IPS-NIHi7 (cell line): ENCODE results near the gene MMADHC.

Experiments used
- DNase-seq: peaks from one replicate; pipeline ENCODE4 v3.0.0; 2012; ENCODE audit warnings: mixed read lengths; ENCODE audit errors: extremely low spot score

The MMADHC gene

GRCh38 chr2:149587220-149587949, at the start of gene MMADHC:
TSS of gene MMADHC (minus strand) at chr2:149587775. CDS start at chr2:149587097, 678 bp downstream.
- peak; percentile 95 for DNase-seq

GRCh38 chr2:149634103-149634502, 46.5 kb upstream of the MMADHC start:
- DNase-seq = no peak

GRCh38 chr2:149630445-149630844, 42.9 kb upstream of the MMADHC start:
- DNase-seq = no peak

- DNase-seq = no peak
Measured at GRCh38 chr2:149629026-149629425, 41.5 kb upstream of the MMADHC start.

- no peak for DNase-seq
Measured at GRCh38 chr2:149627111-149627801, 39.7 kb upstream of the MMADHC start.

GRCh38 chr2:149625671-149626070, 38.1 kb upstream of the MMADHC start:
- DNase-seq = no peak

- no peak for DNase-seq
Measured at GRCh38 chr2:149625271-149625670, 37.7 kb upstream of the MMADHC start.

GRCh38 chr2:149622343-149622742, 34.8 kb upstream of the MMADHC start:
- no peak for DNase-seq

- DNase-seq = no peak
Measured at GRCh38 chr2:149617476-149617875, 29.9 kb upstream of the MMADHC start.

- no peak for DNase-seq
Measured at GRCh38 chr2:149616681-149617456, 29.3 kb upstream of the MMADHC start.

GRCh38 chr2:149613704-149614103, 26.1 kb upstream of the MMADHC start:
- no peak for DNase-seq

- no peak for DNase-seq
Measured at GRCh38 chr2:149612122-149612521, 24.5 kb upstream of the MMADHC start.

GRCh38 chr2:149611100-149611820, 23.7 kb upstream of the MMADHC start:
- peak; percentile 31 for DNase-seq

- DNase-seq = no peak
Measured at GRCh38 chr2:149606251-149606811, 18.8 kb upstream of the MMADHC start.

GRCh38 chr2:149603248-149603647, 15.7 kb upstream of the MMADHC start:
- DNase-seq = no peak

- DNase-seq = no peak
Measured at GRCh38 chr2:149601141-149601796, 13.7 kb upstream of the MMADHC start.

GRCh38 chr2:149597668-149598326, 10.2 kb upstream of the MMADHC start:
- DNase-seq = peak; percentile 67

GRCh38 chr2:149597050-149597667, 9.6 kb upstream of the MMADHC start:
- DNase-seq = no peak

GRCh38 chr2:149596471-149596870, 8.9 kb upstream of the MMADHC start:
- DNase-seq = no peak
